ENCODE measurements around the gene TNNC2.

TNNC2 gene

DNA sequence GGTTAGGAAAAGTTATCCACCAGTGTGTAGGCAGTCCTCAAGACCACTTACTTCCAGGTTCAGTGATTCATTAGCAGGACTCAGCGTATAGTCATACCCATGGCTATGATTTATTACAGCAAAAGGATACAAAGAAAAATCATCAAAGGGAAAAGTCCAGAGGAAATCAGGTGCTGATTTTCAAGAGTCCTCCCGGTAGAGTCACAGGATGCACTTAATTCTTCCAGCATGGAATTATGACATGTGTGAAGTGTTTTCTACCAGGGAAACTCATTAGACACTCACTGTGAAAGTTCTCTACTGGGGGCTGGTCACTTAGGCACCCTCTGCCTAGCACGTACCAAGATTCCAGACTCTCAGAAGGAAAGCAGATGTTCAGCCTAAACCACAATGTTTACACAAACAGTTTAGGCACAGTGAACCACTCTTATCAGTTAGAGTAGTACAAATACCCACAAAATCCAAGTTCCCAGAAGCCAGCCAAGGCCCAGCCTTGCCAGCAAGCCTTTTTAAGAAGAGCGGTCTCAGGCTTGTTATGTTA is 45.7 kb downstream of the TNNC2 start:
- no peak for DNase-seq (ENCODE audit: low read depth)

GRCh38 chr20:45780159-45780558 is 47.0 kb downstream of the TNNC2 start:
- DNase-seq (ENCODE audit: low read depth): no peak

GRCh38 chr20:45779011-45779915 is 47.8 kb downstream of the TNNC2 start:
- no peak for DNase-seq (ENCODE audit: low read depth)

DNA sequence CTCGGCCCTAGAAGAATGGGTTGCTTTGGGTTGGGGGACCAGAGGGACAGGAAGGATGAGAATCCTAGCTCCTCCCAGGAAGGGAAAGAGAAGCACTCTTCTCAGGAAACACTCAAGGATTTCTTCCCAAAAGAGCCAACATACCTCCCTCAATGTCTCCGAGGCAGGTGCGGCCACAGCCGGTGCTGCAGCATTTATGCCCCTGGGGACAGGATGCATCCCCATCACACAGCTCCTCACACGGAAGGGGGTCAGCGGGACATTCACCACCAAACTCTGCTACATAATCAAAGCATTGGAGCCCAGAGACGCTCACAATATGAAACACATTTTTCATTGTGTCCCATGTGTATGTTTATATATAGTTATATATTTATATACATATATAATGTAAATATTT is 50.2 kb downstream of the TNNC2 start:
- DNase-seq (ENCODE audit: low read depth): no peak

GRCh38 chr20:45775411-45775810 is 51.7 kb downstream of the TNNC2 start:
- no peak for DNase-seq (ENCODE audit: low read depth)

GRCh38 chr20:45774945-45775344 is 52.2 kb downstream of the TNNC2 start:
- DNase-seq (ENCODE audit: low read depth): no peak

All from stimulated activated CD8-positive, alpha-beta memory T cell treated with anti-CD3 and anti-CD28 coated beads, Interleukin-12 subunit alpha, Interleukin-12 subunit beta, amount 100 ng/mL, for 1 hour (primary cell).